OCI-LY3 (cell line): Measurements from ENCODE around the gene SCUBE3.

Source experiments
- H2AFZ ChIP-seq: fragments of 200-600, 300-600 bp; shearing (Covaris generic); 2 replicates; pipeline ENCODE4 v1.6.0; 2014; ENCODE audit warnings: antibody characterized with exemption, low read depth, low read length
- H3K27ac ChIP-seq: fragments of 200-600, 300-600 bp; sonication (generic); 2 replicates; pipeline ENCODE4 v1.5.1; 2014; ENCODE audit warnings: mild to moderate bottlenecking, low read length, moderate library complexity, mixed read lengths
- H3K27me3 ChIP-seq: fragments of 200-600, 300-600 bp; sonication (generic); 2 replicates; pipeline ENCODE4 v1.6.1; 2014; ENCODE audit warnings: low read depth, low read length, mixed read lengths
- H3K36me3 ChIP-seq: fragments of 200-600, 300-600 bp; sonication (generic); replicated peaks from 2 replicates; pipeline ENCODE3; 2014; ENCODE audit warnings: low read depth, low read length, mixed read lengths
- H3K4me1 ChIP-seq: fragments of 300-600, 200-600 bp; sonication (generic); 2 replicates; pipeline ENCODE4 v1.6.1; 2014; ENCODE audit warnings: low read length, mixed read lengths
- H3K4me2 ChIP-seq: fragments of 200-600, 300-600 bp; sonication (generic); 2 replicates; pipeline ENCODE4 v1.6.1; 2014; ENCODE audit warnings: low read length, mixed read lengths
- H3K4me3 ChIP-seq: fragments of 300-600, 200-600 bp; sonication (generic); 2 replicates; pipeline ENCODE4 v1.5.1; 2014; ENCODE audit warnings: antibody characterized with exemption, mild to moderate bottlenecking, low read length, moderate library complexity
- H3K79me2 ChIP-seq: fragments of 300-600, 200-600 bp; shearing (Covaris generic); 2 replicates; pipeline ENCODE4 v1.6.1; 2014; ENCODE audit warnings: mild to moderate bottlenecking, low read length, mixed read lengths
- H3K9ac ChIP-seq: fragments of 300-600, 200-600 bp; shearing (Covaris generic); 2 replicates; pipeline ENCODE4 v1.6.0; 2014; ENCODE audit warnings: mild to moderate bottlenecking, low read length, moderate library complexity
- H3K9me3 ChIP-seq: fragments of 200-600, 300-600 bp; shearing (Covaris generic); 2 replicates; pipeline ENCODE4 v1.6.1; 2014; ENCODE audit warnings: low read length, mixed read lengths; ENCODE audit not compliant: insufficient read depth
- H4K20me1 ChIP-seq: fragments of 200-600, 300-600 bp; sonication (generic); 2 replicates; pipeline ENCODE4 v1.6.1; 2016; ENCODE audit warnings: low read length, mixed read lengths; ENCODE audit not compliant: insufficient read depth
- EZH2phosphoT487 ChIP-seq: fragments of 200-600 bp; shearing (Covaris generic); IDR thresholded peaks from 2 replicates; pipeline ENCODE4 v1.6.1; 2018; ENCODE audit warnings: antibody characterized with exemption, mixed run types, low read depth
- TF ChIP-seq, protein P1 (sequence below): fragments of 200-600, 300-600 bp; sonication (generic); IDR thresholded peaks from 2 replicates; pipeline ENCODE4 v1.5.1; 2014; ENCODE audit warnings: antibody characterized with exemption, low read length, low read depth

SCUBE3 gene

DNA sequence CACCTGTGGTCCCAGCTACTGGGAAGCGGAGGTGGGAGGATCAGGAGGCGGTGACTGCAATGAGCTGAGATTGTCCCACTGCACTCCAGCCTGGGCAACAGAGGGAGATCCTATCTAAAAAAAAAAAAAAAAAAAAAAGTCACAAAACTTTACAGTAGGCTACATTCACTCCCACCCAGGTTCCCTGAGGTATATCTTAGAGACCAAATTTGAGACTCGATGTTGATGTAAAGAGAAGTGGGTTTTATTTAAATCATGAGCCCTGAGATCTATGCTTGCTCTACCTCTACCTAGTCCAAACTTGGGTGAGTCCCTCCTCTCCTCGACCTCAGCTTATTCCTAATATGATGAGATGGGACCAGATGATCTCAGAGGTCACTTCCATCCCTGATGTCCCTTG, 75.1 kb downstream of the SCUBE3 start:
- Histone ChIP-seq H3K79me2 (no peaks in the 10 kb centered on the region), H3K27ac (no peak overlapping the region), H3K9me3 (no peaks in the 10 kb centered on the region), H2AFZ (no peak overlapping the region), H3K4me2 (no peak overlapping the region), H3K4me3 (no peak overlapping the region), H3K27me3 (no peaks in the 10 kb centered on the region), H3K36me3 (no peaks in the 10 kb centered on the region), H4K20me1 (no peaks in the 10 kb centered on the region), H3K9ac (no peak overlapping the region), H3K4me1 (no peaks in the 10 kb centered on the region)
- TF ChIP-seq, protein P1, sequence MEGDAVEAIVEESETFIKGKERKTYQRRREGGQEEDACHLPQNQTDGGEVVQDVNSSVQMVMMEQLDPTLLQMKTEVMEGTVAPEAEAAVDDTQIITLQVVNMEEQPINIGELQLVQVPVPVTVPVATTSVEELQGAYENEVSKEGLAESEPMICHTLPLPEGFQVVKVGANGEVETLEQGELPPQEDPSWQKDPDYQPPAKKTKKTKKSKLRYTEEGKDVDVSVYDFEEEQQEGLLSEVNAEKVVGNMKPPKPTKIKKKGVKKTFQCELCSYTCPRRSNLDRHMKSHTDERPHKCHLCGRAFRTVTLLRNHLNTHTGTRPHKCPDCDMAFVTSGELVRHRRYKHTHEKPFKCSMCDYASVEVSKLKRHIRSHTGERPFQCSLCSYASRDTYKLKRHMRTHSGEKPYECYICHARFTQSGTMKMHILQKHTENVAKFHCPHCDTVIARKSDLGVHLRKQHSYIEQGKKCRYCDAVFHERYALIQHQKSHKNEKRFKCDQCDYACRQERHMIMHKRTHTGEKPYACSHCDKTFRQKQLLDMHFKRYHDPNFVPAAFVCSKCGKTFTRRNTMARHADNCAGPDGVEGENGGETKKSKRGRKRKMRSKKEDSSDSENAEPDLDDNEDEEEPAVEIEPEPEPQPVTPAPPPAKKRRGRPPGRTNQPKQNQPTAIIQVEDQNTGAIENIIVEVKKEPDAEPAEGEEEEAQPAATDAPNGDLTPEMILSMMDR, result no peak
- TF ChIP-seq EZH2phosphoT487, result no peak

DNA sequence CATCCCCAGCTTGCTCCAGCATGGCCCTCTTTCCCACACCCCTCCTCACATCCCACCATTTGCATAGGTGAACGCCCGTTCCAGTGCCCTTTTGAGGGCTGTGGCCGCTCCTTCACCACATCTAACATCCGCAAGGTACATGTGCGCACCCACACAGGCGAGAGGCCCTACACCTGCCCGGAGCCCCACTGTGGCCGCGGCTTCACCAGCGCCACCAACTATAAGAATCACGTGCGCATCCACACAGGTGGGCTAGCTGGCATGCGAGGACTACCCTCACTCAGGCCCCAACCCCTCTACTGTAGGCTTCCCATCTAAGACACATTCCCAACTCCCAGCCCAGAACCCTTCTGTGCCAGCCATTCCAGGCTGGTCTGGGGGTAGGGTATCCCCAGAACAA, 77.7 kb downstream of the SCUBE3 start:
- Histone ChIP-seq H3K4me2 (no peak overlapping the region), H3K79me2 (no peaks in the 10 kb centered on the region), H3K27me3 (no peaks in the 10 kb centered on the region), H3K9me3 (no peaks in the 10 kb centered on the region), H3K9ac (no peak overlapping the region), H3K4me3 (no peak overlapping the region), H4K20me1 (no peaks in the 10 kb centered on the region), H3K4me1 (no peaks in the 10 kb centered on the region), H3K27ac (no peak overlapping the region), H3K36me3 (peaks cover 2% of the 10 kb centered on the region), H2AFZ (no peak overlapping the region)
- no peak for TF ChIP-seq EZH2phosphoT487

DNA sequence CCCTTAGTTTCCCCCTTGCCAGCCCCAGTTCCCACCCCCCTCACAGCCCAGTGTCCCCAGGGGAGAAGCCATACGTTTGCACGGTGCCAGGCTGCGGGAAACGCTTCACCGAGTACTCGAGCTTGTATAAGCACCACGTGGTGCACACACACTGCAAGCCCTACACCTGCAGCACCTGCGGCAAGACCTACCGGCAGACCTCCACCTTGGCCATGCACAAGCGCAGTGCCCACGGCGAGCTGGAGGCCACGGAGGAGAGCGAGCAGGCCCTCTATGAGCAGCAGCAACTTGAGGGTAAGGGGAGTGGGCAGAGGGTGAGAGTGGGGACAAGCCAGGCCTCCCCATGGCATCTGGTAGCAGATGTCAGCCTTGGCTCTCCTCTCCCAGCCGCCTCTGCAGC, 78.7 kb downstream of the SCUBE3 start:
- no peaks in the 10 kb centered on the region for H4K20me1 ChIP-seq
- H3K4me1 ChIP-seq, result peaks cover 4% of the 10 kb centered on the region

DNA sequence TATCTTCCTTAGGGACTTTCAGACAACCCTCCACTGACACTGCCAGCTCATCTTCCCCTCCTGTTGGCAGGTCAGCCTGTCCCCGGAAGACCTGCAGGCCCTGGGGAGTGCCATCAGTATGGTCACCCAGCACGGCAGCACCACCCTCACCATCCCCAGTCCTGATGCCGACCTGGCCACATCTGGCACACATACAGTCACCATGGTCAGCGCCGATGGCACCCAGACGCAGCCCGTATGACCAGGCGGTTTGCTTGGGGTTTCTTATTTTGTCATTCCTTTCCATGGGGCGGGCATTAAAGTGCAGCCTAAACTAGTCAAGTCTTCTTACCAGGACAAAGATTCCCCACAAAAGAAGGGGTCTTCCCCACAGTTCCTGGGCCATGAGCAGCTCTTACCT, 79.9 kb downstream of the SCUBE3 start:
- no peak for TF ChIP-seq EZH2phosphoT487
- TF ChIP-seq, protein P1, result no peak
- H3K36me3 ChIP-seq, result peaks cover 2% of the 10 kb centered on the region
- H3K4me3 ChIP-seq, result no peak overlapping the region
- H3K4me1 ChIP-seq, result peaks cover 9% of the 10 kb centered on the region
- H3K27me3 ChIP-seq, result no peaks in the 10 kb centered on the region
- no peaks in the 10 kb centered on the region for H4K20me1 ChIP-seq
- no peaks in the 10 kb centered on the region for H3K9me3 ChIP-seq
- no peak overlapping the region for H3K9ac ChIP-seq
- H3K79me2 ChIP-seq, result peaks cover 9% of the 10 kb centered on the region; the same call in 1 of the 2 replicates
- H3K4me2 ChIP-seq, result no peak overlapping the region
- H2AFZ ChIP-seq, result no peak overlapping the region
- H3K27ac ChIP-seq, result no peak overlapping the region

More for the DNA sequence above, 78.7 kb downstream of the SCUBE3 start:
- no peak for TF ChIP-seq EZH2phosphoT487
- TF ChIP-seq, protein P1, result no peak
- H3K27me3 ChIP-seq, result no peaks in the 10 kb centered on the region
- H2AFZ ChIP-seq, result no peak overlapping the region
- H3K36me3 ChIP-seq, result peaks cover 2% of the 10 kb centered on the region
- H3K9ac ChIP-seq, result no peak overlapping the region
- H3K27ac ChIP-seq, result no peak overlapping the region
- H3K79me2 ChIP-seq, result no peaks in the 10 kb centered on the region
- no peak overlapping the region for H3K4me2 ChIP-seq
- H3K4me3 ChIP-seq, result no peak overlapping the region
- H3K9me3 ChIP-seq, result no peaks in the 10 kb centered on the region
